ENCODE measurements around the gene ZNF486.
"Not testable (repeated sequence)": the region's sequence is repeated elsewhere in the genome, so short reads cannot be mapped to it uniquely, and the experiment has no call there.

ZNF486 gene

GRCh38 chr19:20162821-20163220 lies 4.2 kb upstream of the ZNF486 start:
- no peak for DNase-seq (ENCODE audit: low read depth)
- no peak overlapping the region for H3K4me3 ChIP-seq (ENCODE audit: control insufficient read depth, low read depth, low read length)
- TF ChIP-seq CTCF (conservative IDR thresholded peaks at IDR 0.05; ENCODE audit: control insufficient read depth, insufficient read depth, low read depth, low read length) = no peak

GRCh38 chr19:20164456-20164855 lies 2.6 kb upstream of the ZNF486 start:
- TF ChIP-seq CTCF (conservative IDR thresholded peaks at IDR 0.05; ENCODE audit: control insufficient read depth, insufficient read depth, low read depth, low read length) = no peak

GRCh38 chr19:20165971-20166592 lies 932 bp upstream of the ZNF486 start:
- no peak for DNase-seq (ENCODE audit: low read depth)
- no peak for TF ChIP-seq CTCF (conservative IDR thresholded peaks at IDR 0.05; ENCODE audit: control insufficient read depth, insufficient read depth, low read depth, low read length)
- no peak overlapping the region for H3K4me3 ChIP-seq (ENCODE audit: control insufficient read depth, low read depth, low read length)

More at GRCh38 chr19:20164456-20164855, 2.6 kb upstream of the ZNF486 start:
- no peak overlapping the region for H3K4me3 ChIP-seq (ENCODE audit: control insufficient read depth, low read depth, low read length)
- no peak for DNase-seq (ENCODE audit: low read depth)

GRCh38 chr19:20167651-20168122 lies 673 bp downstream of the ZNF486 start:
- TF ChIP-seq CTCF (conservative IDR thresholded peaks at IDR 0.05; ENCODE audit: control insufficient read depth, insufficient read depth, low read depth, low read length) = no peak
- peak; percentile 70 for DNase-seq (ENCODE audit: low read depth)
- peak overlapping the region; percentile 74 for H3K4me3 ChIP-seq (ENCODE audit: control insufficient read depth, low read depth, low read length)

- no peak for DNase-seq (ENCODE audit: low read depth)
- no peak for TF ChIP-seq CTCF (conservative IDR thresholded peaks at IDR 0.05; ENCODE audit: control insufficient read depth, insufficient read depth, low read depth, low read length)
- H3K4me3 ChIP-seq (ENCODE audit: control insufficient read depth, low read depth, low read length) = no peak overlapping the region
These were observed 4.3 kb downstream of the ZNF486 start for GRCh38 chr19:20171285-20171684.

- H3K4me3 ChIP-seq (ENCODE audit: control insufficient read depth, low read depth, low read length); DNase-seq (ENCODE audit: low read depth): not testable (repeated sequence)
These were observed 8.8 kb downstream of the ZNF486 start for GRCh38 chr19:20175848-20176247.

GRCh38 chr19:20179956-20180355 lies 12.9 kb downstream of the ZNF486 start:
- not testable (repeated sequence) for H3K4me3 ChIP-seq (ENCODE audit: control insufficient read depth, low read depth, low read length); DNase-seq (ENCODE audit: low read depth)

- DNase-seq (ENCODE audit: low read depth) = no peak
- no peak overlapping the region for H3K4me3 ChIP-seq (ENCODE audit: control insufficient read depth, low read depth, low read length)
- no peak for TF ChIP-seq CTCF (conservative IDR thresholded peaks at IDR 0.05; ENCODE audit: control insufficient read depth, insufficient read depth, low read depth, low read length)
These were observed 15.3 kb downstream of the ZNF486 start for GRCh38 chr19:20182222-20182785.

All from fibroblast of mammary gland (primary cell).